ENCODE data around the gene C7.

- TF ChIP-seq, protein P1, sequence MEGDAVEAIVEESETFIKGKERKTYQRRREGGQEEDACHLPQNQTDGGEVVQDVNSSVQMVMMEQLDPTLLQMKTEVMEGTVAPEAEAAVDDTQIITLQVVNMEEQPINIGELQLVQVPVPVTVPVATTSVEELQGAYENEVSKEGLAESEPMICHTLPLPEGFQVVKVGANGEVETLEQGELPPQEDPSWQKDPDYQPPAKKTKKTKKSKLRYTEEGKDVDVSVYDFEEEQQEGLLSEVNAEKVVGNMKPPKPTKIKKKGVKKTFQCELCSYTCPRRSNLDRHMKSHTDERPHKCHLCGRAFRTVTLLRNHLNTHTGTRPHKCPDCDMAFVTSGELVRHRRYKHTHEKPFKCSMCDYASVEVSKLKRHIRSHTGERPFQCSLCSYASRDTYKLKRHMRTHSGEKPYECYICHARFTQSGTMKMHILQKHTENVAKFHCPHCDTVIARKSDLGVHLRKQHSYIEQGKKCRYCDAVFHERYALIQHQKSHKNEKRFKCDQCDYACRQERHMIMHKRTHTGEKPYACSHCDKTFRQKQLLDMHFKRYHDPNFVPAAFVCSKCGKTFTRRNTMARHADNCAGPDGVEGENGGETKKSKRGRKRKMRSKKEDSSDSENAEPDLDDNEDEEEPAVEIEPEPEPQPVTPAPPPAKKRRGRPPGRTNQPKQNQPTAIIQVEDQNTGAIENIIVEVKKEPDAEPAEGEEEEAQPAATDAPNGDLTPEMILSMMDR (IDR thresholded peaks at IDR 0.05): no peak
- TF ChIP-seq POLR2A (IDR thresholded peaks at IDR 0.05): no peak
Measured at GRCh38 chr5:41009232-41009631, 99.9 kb downstream of the C7 start.
